PFSK-1 (cell line): ENCODE data around the gene IGHMBP2.

ENCODE experiments used
- POLR2AphosphoS5 ChIP-seq: IDR thresholded peaks from 2 replicates; pipeline ENCODE4 v1.6.1; 2012; ENCODE audit warnings: low read depth, mild to moderate bottlenecking, control low read depth, low read length, moderate library complexity
- SIN3A ChIP-seq: IDR thresholded peaks from 2 replicates; pipeline ENCODE4 v1.6.1; 2012; ENCODE audit warnings: mild to moderate bottlenecking, low read length, moderate library complexity, borderline replicate concordance; ENCODE audit not compliant: insufficient read depth
- TAF1 ChIP-seq: IDR thresholded peaks from 2 replicates; pipeline ENCODE4 v1.6.1; 2012; ENCODE audit warnings: low read length, control low read depth, borderline replicate concordance; ENCODE audit not compliant: insufficient read depth
- TF ChIP-seq, protein P1 (sequence below), 2 experiments: IDR thresholded peaks; 2 replicates each; pipeline versions ENCODE4 v1.6.1 to v1.8.0; 2011 to 2012; ENCODE audit warnings: low read depth in 2 of 2, low read length in 2 of 2, control low read depth in 1 of 2, inconsistent platforms in 1 of 2, mild to moderate bottlenecking in 1 of 2, moderate library complexity in 1 of 2; ENCODE audit not compliant: insufficient read depth in 1 of 2

DNA sequence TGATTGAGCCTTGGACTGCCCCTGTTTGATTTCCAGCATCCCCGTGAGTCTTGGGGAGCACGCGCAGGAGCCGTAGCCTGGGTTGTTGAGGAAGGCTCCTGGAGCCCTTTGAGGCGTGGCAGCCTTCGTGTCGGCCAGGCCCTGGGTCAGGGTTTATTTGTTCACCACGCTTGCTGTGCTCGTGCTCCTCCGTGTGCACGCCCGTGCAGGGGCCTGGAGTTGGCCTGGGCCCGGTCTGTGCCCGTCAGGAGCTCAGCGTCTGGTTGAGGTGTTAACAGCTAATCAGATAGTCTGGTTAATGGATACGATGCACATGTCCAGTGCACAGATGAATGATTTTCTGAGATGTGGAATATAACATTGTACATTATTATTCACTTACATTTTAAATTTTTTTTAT is 8.0 kb downstream of the IGHMBP2 start:
- no peak for TF ChIP-seq POLR2AphosphoS5
- TF ChIP-seq, protein P1, sequence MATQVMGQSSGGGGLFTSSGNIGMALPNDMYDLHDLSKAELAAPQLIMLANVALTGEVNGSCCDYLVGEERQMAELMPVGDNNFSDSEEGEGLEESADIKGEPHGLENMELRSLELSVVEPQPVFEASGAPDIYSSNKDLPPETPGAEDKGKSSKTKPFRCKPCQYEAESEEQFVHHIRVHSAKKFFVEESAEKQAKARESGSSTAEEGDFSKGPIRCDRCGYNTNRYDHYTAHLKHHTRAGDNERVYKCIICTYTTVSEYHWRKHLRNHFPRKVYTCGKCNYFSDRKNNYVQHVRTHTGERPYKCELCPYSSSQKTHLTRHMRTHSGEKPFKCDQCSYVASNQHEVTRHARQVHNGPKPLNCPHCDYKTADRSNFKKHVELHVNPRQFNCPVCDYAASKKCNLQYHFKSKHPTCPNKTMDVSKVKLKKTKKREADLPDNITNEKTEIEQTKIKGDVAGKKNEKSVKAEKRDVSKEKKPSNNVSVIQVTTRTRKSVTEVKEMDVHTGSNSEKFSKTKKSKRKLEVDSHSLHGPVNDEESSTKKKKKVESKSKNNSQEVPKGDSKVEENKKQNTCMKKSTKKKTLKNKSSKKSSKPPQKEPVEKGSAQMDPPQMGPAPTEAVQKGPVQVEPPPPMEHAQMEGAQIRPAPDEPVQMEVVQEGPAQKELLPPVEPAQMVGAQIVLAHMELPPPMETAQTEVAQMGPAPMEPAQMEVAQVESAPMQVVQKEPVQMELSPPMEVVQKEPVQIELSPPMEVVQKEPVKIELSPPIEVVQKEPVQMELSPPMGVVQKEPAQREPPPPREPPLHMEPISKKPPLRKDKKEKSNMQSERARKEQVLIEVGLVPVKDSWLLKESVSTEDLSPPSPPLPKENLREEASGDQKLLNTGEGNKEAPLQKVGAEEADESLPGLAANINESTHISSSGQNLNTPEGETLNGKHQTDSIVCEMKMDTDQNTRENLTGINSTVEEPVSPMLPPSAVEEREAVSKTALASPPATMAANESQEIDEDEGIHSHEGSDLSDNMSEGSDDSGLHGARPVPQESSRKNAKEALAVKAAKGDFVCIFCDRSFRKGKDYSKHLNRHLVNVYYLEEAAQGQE (IDR thresholded peaks at IDR 0.05; ENCODE audit: insufficient read depth in 1 of 2, low read depth in 2 of 2, low read length in 2 of 2), result no peak
- TF ChIP-seq SIN3A, result no peak
- no peak for TF ChIP-seq TAF1
